Testis (tissue), 2 donors: ENCODE data around the gene IRF2BPL.
A peak's percentile ranks its signal among the peaks of the same experiment; 100 is the strongest.

Source experiments
- CTCF ChIP-seq, 3 experiments: fragments of 450-650 bp in 2 of 3; fragments of 200-600 bp in 1 of 3; sonication (generic) in 1 of 3; IDR thresholded peaks; one replicate each; pipeline ENCODE4 v1.5.1; 2016 to 2019; ENCODE audit warnings: antibody characterized with exemption in 3 of 3, mild to moderate bottlenecking in 2 of 3, moderate library complexity in 1 of 3
- POLR2A ChIP-seq: fragments of 450-650 bp; IDR thresholded peaks from one replicate; pipeline ENCODE4 v1.6.1; 2017; ENCODE audit warnings: antibody characterized with exemption, mild to moderate bottlenecking, moderate library complexity

GRCh38 chr14:77032844-77033621 is 4.5 kb upstream of the IRF2BPL start:
- TF ChIP-seq POLR2A (no peak), CTCF (IDR thresholded peaks at IDR 0.05) (peak in 1 of 3 experiments; percentile 4)
